A549 (cell line): Measurements from ENCODE around the gene GCHFR.

ENCODE experiments used
- CTCF ChIP-seq: fragments of >200 bp; sonication (Bioruptor Twin); formaldehyde crosslinking; IDR thresholded peaks from 3 replicates; pipeline ENCODE4 v1.5.1; 2016
- EP300 ChIP-seq, 2 experiments: fragments of >200 bp; sonication (Bioruptor Twin); formaldehyde crosslinking; IDR thresholded peaks; 2 replicates in 1 of 2; 3 replicates in 1 of 2; pipeline ENCODE4 v1.6.1; 2016 to 2017
- HMGXB4 ChIP-seq: fragments of 250-450 bp; sonication (Bioruptor Pico); IDR thresholded peaks from 2 replicates; pipeline ENCODE4 v1.5.0; 2021; ENCODE audit warnings: mild to moderate bottlenecking, moderate library complexity, borderline replicate concordance
- HOXA7 ChIP-seq: fragments of 250-450 bp; sonication (Bioruptor Pico); IDR thresholded peaks from 2 replicates; pipeline ENCODE4 v1.5.0; 2020; ENCODE audit warnings: mild to moderate bottlenecking, moderate library complexity
- JUNB ChIP-seq: fragments of >200 bp; sonication (Bioruptor Twin); formaldehyde crosslinking; IDR thresholded peaks from 2 replicates; pipeline ENCODE4 v1.6.1; 2016
- MAX ChIP-seq: IDR thresholded peaks from 2 replicates; pipeline ENCODE4 v1.6.1; 2012
- PBX3 ChIP-seq: IDR thresholded peaks from 2 replicates; pipeline ENCODE4 v1.6.1; 2012
- POLR2A ChIP-seq: IDR thresholded peaks from 2 replicates; pipeline ENCODE4 v1.6.1; 2012; ENCODE audit warnings: mild to moderate bottlenecking, low read length
- RCOR1 ChIP-seq: fragments of 150-350 bp; IDR thresholded peaks from 2 replicates; pipeline ENCODE4 v1.6.1; 2014; ENCODE audit warnings: antibody characterized with exemption, low read length, low read depth
- REST ChIP-seq: fragments of 200-600 bp; sonication (generic); IDR thresholded peaks from 2 replicates; pipeline ENCODE4 v1.6.1; 2016; ENCODE audit warnings: antibody characterized with exemption, mild to moderate bottlenecking, moderate library complexity
- RNF2 ChIP-seq: fragments of 200-600 bp; sonication (generic); IDR thresholded peaks from 2 replicates; pipeline ENCODE4 v1.6.1; 2016; ENCODE audit warnings: low read depth, mild to moderate bottlenecking, antibody characterized with exemption, moderate library complexity, borderline replicate concordance
- SREBF2 ChIP-seq: fragments of 450-650 bp; IDR thresholded peaks from 2 replicates; pipeline ENCODE4 v1.6.1; 2014; ENCODE audit warnings: mild to moderate bottlenecking, moderate library complexity
- USF2 ChIP-seq: fragments of 450-650 bp; IDR thresholded peaks from 2 replicates; pipeline ENCODE4 v1.6.1; 2014; ENCODE audit warnings: antibody characterized with exemption
- ZC3H11A ChIP-seq: fragments of 450-650 bp; IDR thresholded peaks from 2 replicates; pipeline ENCODE4 v1.6.1; 2014; ENCODE audit warnings: antibody characterized with exemption, mild to moderate bottlenecking

GRCh38 chr15:40747685-40748631 lies 15.9 kb upstream of the GCHFR start:
- TF ChIP-seq CTCF (no peak), JUNB (no peak), EP300 (IDR thresholded peaks at IDR 0.05) (no peak), REST (no peak), POLR2A (no peak), RCOR1 (no peak), SREBF2 (no peak), HOXA7 (CRISPR knock-in tag) (no peak), PBX3 (no peak), MAX (no peak), ZC3H11A (no peak), RNF2 (no peak), HMGXB4 (CRISPR knock-in tag) (no peak), USF2 (no peak)
